Right hindlimb (tissue), 1 donor: Measurements from ENCODE around the gene ESR1.
"Not testable (repeated sequence)": the region's sequence is repeated elsewhere in the genome, so short reads cannot be mapped to it uniquely, and the experiment has no call there.

Source experiments
- DNase-seq: peaks from one replicate; pipeline ENCODE4 v3.0.0-alpha.2; 2018

ESR1 gene

GRCh38 chr6:151814614-151815013 lies 7.1 kb downstream of the ESR1 start:
- DNase-seq: no peak

- no peak for DNase-seq
Measured at GRCh38 chr6:151822252-151823111, 15.0 kb downstream of the ESR1 start.

GRCh38 chr6:151826517-151827142 lies 19.1 kb downstream of the ESR1 start:
- no peak for DNase-seq

- no peak for DNase-seq
Measured at GRCh38 chr6:151832710-151833109, 25.2 kb downstream of the ESR1 start.

GRCh38 chr6:151835396-151835795 lies 27.9 kb downstream of the ESR1 start:
- DNase-seq: no peak

GRCh38 chr6:151837223-151837622 lies 29.7 kb downstream of the ESR1 start:
- DNase-seq: no peak

GRCh38 chr6:151842816-151843215 lies 35.3 kb downstream of the ESR1 start:
- DNase-seq: no peak

- peak; percentile 34 for DNase-seq
Measured at GRCh38 chr6:151847064-151847463, 39.6 kb downstream of the ESR1 start.

- DNase-seq: no peak
Measured at GRCh38 chr6:151850479-151851003, 43.1 kb downstream of the ESR1 start.

- no peak for DNase-seq
Measured at GRCh38 chr6:151858294-151858693, 50.8 kb downstream of the ESR1 start.

- DNase-seq: no peak
Measured at GRCh38 chr6:151862461-151862860, 55.0 kb downstream of the ESR1 start.

GRCh38 chr6:151867361-151867869 lies 59.9 kb downstream of the ESR1 start:
- not testable (repeated sequence) for DNase-seq

GRCh38 chr6:151869345-151869744 lies 61.9 kb downstream of the ESR1 start:
- no peak for DNase-seq

GRCh38 chr6:151869787-151870186 lies 62.3 kb downstream of the ESR1 start:
- no peak for DNase-seq

- DNase-seq: no peak
Measured at GRCh38 chr6:151870375-151870774, 62.9 kb downstream of the ESR1 start.

GRCh38 chr6:151875524-151875923 lies 68.0 kb downstream of the ESR1 start:
- DNase-seq: no peak

- DNase-seq: no peak
Measured at GRCh38 chr6:151876122-151876521, 68.6 kb downstream of the ESR1 start.

- no peak for DNase-seq
Measured at GRCh38 chr6:151877458-151877857, 70.0 kb downstream of the ESR1 start.

- DNase-seq: no peak
Measured at GRCh38 chr6:151881231-151881630, 73.7 kb downstream of the ESR1 start.

- no peak for DNase-seq
Measured at GRCh38 chr6:151882206-151882605, 74.7 kb downstream of the ESR1 start.

- DNase-seq: no peak
Measured at GRCh38 chr6:151885234-151885633, 77.8 kb downstream of the ESR1 start.

GRCh38 chr6:151891524-151891923 lies 84.0 kb downstream of the ESR1 start:
- DNase-seq: no peak

- DNase-seq: not testable (repeated sequence)
Measured at GRCh38 chr6:151894426-151894825, 86.9 kb downstream of the ESR1 start.

GRCh38 chr6:151899221-151899620 lies 91.7 kb downstream of the ESR1 start:
- DNase-seq: not testable (repeated sequence)
